ENCODE results near the gene EPN2. TPM values are rescaled to one million over a fixed set of nuclear protein-coding genes. Genes with fewer than 3 reads are reported as not detected.

EPN2 gene
- total RNA-seq, 2 experiments from 2014 or later: 11.9 to 12.3 TPM

GRCh38 chr17:19264681-19265080, 27.5 kb downstream of the EPN2 start:
- Histone ChIP-seq H3K4me1 (ENCODE audit: insufficient read depth, low read length) (no peaks in the 10 kb centered on the region), H3K4me3 (ENCODE audit: low read length) (no peak overlapping the region), H3K27me3 (ENCODE audit: control insufficient read depth in 1 of 2, insufficient read depth in 2 of 2, low read length in 2 of 2) (peaks cover 0 to 3% of the 10 kb centered on the region in 2 experiments), H3K27ac (ENCODE audit: low read depth in 1 of 2, low read length in 2 of 2) (no peak overlapping the region), H3K36me3 (ENCODE audit: insufficient read depth, low read length) (no peaks in the 10 kb centered on the region), H3K9me3 (ENCODE audit: control insufficient read depth in 1 of 2, insufficient read depth in 1 of 2, low read length in 2 of 2) (no peaks in the 10 kb centered on the region)
- ChIA-PET POLR2A (no interaction called here), CTCF (no interaction called here)
- H3K9me3 Mint-ChIP-seq: no peaks in the 10 kb centered on the region
- intact Hi-C loops (cut with DNase I, micrococcal nuclease): no loop called here
- ATAC-seq (ENCODE audit: poor library complexity): no peak
- no peak overlapping the region for H3K4me3 Mint-ChIP-seq
- TF ChIP-seq CTCF (IDR thresholded peaks at IDR 0.05): no peak
- H3K27me3 Mint-ChIP-seq: peaks cover 27% of the 10 kb centered on the region
- H3K27ac Mint-ChIP-seq: no peak overlapping the region
- no peaks in the 10 kb centered on the region for H3K4me1 Mint-ChIP-seq (ENCODE audit: low read depth)
- no peaks in the 10 kb centered on the region for H3K36me3 Mint-ChIP-seq (ENCODE audit: low read depth)
- no peak for DNase-seq

GRCh38 chr17:19265755-19266154, 28.6 kb downstream of the EPN2 start:
- Histone ChIP-seq H3K36me3 (ENCODE audit: insufficient read depth, low read length) (no peaks in the 10 kb centered on the region), H3K27ac (ENCODE audit: low read depth in 1 of 2, low read length in 2 of 2) (no peak overlapping the region), H3K4me3 (ENCODE audit: low read length) (no peak overlapping the region), H3K27me3 (ENCODE audit: control insufficient read depth in 1 of 2, insufficient read depth in 2 of 2, low read length in 2 of 2) (no peaks in the 10 kb centered on the region), H3K4me1 (ENCODE audit: insufficient read depth, low read length) (no peaks in the 10 kb centered on the region), H3K9me3 (ENCODE audit: control insufficient read depth in 1 of 2, insufficient read depth in 1 of 2, low read length in 2 of 2) (no peaks in the 10 kb centered on the region)
- Mint-ChIP-seq H3K36me3 (ENCODE audit: low read depth) (no peaks in the 10 kb centered on the region), H3K9me3 (no peaks in the 10 kb centered on the region), H3K4me3 (no peak overlapping the region), H3K4me1 (ENCODE audit: low read depth) (no peaks in the 10 kb centered on the region), H3K27ac (no peak overlapping the region), H3K27me3 (peaks cover 20% of the 10 kb centered on the region)
- intact Hi-C loops (cut with DNase I, micrococcal nuclease): no loop called here
- no peak for TF ChIP-seq CTCF (IDR thresholded peaks at IDR 0.05)
- CTCF ChIA-PET: no interaction called here
- no peak for DNase-seq
- POLR2A ChIA-PET: no interaction called here
- ATAC-seq (ENCODE audit: poor library complexity): no peak

- Mint-ChIP-seq H3K4me3 (no peak overlapping the region), H3K9me3 (no peaks in the 10 kb centered on the region), H3K36me3 (ENCODE audit: low read depth) (no peaks in the 10 kb centered on the region), H3K4me1 (ENCODE audit: low read depth) (no peaks in the 10 kb centered on the region), H3K27ac (no peak overlapping the region), H3K27me3 (peaks cover 3% of the 10 kb centered on the region)
- CTCF ChIA-PET: no interaction called here
- H3K4me1 ChIP-seq (ENCODE audit: insufficient read depth, low read length): no peaks in the 10 kb centered on the region
- no peaks in the 10 kb centered on the region for H3K27me3 ChIP-seq (ENCODE audit: control insufficient read depth in 1 of 2, insufficient read depth in 2 of 2, low read length in 2 of 2)
- intact Hi-C loops (cut with DNase I, micrococcal nuclease): no loop called here
- H3K36me3 ChIP-seq (ENCODE audit: insufficient read depth, low read length): no peaks in the 10 kb centered on the region
- ATAC-seq (ENCODE audit: poor library complexity) (no peak), DNase-seq (no peak)
- no peak overlapping the region for H3K4me3 ChIP-seq (ENCODE audit: low read length)
- POLR2A ChIA-PET: no interaction called here
- H3K27ac ChIP-seq (ENCODE audit: low read depth in 1 of 2, low read length in 2 of 2): no peak overlapping the region
- TF ChIP-seq CTCF (IDR thresholded peaks at IDR 0.05): no peak
- no peaks in the 10 kb centered on the region for H3K9me3 ChIP-seq (ENCODE audit: control insufficient read depth in 1 of 2, insufficient read depth in 1 of 2, low read length in 2 of 2)
Measured at GRCh38 chr17:19268611-19269010, 31.4 kb downstream of the EPN2 start.
